ENCODE data around the gene ZMAT5.

DNA sequence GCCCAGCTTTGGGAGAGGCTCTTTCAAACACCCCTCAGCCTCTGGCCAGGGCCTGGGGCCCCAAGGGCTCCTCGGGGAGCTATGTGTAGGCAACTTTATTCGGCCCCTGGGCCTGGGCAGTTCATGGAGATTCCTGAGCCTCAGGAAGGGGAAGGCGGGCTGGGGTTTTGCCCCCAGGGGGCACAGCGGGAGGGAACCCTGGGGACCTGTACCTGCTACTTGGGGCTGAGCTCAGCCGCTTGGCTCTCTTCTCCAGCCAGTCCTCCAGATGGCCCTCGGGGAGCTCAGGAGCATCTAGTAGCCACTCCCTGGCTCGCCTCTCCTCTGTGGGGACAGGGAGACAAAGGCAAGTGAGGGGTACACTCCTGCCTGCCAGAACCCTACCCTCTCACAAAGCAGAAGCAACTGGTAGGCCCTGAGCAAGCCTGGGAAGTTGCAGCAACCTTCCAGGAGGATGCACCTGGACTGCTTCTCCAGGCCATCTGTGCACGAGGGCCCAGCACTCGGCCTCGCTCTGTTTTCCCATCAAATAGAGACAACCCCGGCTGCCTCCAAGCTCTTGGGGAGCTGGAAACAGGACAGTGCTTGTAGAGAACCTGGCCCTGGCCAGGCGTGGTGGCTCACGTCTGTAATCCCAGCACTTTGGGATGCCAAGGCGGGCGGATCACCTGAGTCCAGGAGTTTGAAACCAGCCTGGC, 28.5 kb downstream of the ZMAT5 start:
- TF ChIP-seq EZH2 (optimal IDR thresholded peaks at IDR 0.05; ENCODE audit: low read depth, low read length), result no peak
- TF ChIP-seq, protein P1, sequence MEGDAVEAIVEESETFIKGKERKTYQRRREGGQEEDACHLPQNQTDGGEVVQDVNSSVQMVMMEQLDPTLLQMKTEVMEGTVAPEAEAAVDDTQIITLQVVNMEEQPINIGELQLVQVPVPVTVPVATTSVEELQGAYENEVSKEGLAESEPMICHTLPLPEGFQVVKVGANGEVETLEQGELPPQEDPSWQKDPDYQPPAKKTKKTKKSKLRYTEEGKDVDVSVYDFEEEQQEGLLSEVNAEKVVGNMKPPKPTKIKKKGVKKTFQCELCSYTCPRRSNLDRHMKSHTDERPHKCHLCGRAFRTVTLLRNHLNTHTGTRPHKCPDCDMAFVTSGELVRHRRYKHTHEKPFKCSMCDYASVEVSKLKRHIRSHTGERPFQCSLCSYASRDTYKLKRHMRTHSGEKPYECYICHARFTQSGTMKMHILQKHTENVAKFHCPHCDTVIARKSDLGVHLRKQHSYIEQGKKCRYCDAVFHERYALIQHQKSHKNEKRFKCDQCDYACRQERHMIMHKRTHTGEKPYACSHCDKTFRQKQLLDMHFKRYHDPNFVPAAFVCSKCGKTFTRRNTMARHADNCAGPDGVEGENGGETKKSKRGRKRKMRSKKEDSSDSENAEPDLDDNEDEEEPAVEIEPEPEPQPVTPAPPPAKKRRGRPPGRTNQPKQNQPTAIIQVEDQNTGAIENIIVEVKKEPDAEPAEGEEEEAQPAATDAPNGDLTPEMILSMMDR (IDR thresholded peaks at IDR 0.05; ENCODE audit: low read length), result no peak

Measured in MM.1S (cell line).